COLO829 (cell line): ENCODE data around the gene L3MBTL3.

ENCODE experiments used
- DNase-seq: peaks from one replicate; pipeline ENCODE4 v3.0.0; 2012; ENCODE audit warnings: low spot score

Gene L3MBTL3

DNA sequence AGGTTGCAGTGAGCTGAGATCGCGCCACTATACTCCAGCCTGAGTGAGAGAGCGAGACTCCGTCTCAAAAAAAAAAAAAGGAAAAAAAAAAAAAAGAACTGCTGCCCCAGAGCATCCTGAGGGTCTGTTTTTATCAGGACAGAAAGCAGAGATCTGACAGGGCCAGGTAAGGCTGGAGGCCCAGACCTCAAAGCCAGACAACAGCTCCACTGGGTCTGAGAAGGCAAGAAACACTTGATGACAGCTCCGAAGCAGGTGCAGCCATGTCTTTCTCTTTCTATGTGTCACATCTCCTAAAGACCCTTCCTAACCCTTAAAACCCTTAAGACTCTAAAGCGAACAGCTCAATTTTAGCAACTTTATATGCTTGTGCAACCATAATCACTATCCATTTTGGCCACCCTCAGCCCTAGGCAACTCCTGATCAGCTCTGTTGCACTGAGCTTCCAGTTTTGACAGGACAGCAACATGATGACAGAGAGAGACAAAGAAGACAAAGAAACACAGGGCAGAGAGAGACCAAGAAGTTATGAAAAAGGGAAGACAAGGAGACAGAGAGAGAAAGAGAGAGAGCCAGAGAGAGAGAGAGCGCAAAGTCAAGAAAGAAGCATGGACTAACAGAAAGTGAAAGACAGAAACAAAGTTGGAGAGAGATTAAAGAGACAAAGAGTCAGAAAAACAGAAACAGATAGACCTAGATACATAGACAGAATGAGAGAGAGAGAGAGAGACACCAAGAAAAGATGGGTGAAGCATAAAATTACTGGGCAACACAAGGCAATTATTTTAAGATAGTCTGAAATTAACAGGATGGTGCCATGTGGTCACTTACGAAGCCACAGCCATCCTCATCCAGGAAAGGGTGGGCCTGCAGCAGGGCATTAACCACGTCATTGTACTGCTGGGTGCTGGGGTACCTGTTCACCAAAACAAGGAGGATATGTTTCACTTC, 165.2 kb downstream of the L3MBTL3 start:
- no peak for DNase-seq

DNA sequence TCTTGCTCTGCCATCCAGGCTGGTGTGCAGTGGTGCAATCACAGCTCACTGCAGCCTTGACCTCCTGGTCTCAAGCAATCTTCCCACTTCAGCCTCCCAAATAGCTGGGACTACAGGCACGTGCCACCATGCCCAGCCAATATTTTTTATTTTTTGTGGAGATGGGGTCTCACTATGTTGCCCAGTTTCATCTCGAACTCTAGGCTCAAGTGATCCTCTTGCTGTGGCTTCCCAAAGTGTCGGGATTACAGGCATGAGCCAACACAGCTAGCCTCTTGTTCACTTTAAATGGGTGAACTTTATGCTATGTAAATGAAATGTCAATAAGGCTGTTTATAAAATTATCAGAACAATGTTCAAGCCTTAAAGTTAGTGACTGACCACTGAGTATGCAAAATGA, 167.3 kb downstream of the L3MBTL3 start:
- DNase-seq, result no peak

DNA sequence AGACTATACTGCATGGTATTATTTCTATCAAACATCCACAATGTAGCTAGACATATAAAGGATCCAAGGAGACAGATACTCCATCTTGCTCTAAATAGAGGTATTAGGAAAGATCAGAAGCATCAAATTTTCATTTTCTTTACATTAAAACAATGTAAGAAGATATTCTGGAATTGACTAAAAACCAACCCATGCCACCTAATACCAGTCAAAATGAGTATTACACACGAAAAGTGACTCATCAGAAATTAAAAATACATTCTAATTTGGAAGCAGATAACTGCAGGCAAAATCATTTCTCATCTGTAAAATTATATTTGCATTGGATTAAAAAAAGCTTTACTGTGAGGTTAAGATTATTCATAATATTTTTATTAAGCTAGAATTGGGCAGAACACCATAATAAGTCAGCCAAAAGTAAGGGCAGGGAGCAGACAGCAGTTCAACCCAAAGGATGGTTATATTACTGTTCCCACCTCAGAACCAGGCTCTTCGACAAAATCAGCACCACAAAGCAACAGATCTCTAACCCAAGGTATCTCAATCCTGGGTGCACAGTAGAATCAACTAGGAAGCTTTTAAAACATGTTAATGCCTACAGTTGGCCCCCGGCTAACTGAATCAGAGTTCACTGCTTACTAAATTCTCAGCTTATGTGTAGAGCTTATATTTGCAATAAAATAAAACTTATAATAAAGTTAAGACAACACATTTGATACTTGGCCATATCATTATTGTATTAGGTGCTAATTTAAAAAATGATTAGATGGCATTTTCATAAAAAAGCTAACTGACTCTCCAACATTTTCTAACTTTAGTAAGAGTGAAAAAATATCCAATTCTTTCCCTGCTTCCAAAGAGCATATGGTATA, 169.2 kb downstream of the L3MBTL3 start:
- no peak for DNase-seq

DNA sequence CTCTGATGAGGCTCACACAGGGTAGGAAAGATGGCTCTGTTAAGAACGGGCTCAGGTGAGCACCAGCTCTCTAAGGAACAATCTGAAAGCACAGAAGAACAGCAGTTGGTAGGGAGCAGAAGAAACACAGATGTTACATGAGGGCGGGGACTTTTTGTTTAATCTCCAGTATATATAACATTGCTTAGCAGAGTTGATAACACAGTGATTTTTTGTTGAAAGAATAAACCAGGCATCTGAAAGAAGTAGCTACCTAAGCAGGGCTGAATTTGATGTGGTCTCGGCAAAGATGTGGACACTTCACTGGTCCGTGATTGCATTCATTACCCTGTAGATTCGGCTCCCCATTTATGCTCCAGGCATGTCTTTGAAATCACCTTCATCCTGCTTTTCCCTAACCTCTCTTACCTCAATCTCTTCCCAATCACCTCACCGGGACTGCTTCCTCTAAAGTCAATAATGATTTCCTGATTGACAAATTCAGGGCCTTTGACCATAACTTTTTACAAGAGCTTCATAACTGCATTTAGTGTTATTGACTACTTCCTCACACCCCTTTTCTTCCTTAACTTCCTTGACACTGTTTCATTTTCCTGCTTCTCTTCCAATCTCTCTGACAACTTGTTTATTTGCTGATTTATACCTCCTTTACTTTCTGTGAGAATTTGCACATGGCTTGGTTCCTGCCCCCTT, 170.0 kb downstream of the L3MBTL3 start:
- DNase-seq, result no peak

DNA sequence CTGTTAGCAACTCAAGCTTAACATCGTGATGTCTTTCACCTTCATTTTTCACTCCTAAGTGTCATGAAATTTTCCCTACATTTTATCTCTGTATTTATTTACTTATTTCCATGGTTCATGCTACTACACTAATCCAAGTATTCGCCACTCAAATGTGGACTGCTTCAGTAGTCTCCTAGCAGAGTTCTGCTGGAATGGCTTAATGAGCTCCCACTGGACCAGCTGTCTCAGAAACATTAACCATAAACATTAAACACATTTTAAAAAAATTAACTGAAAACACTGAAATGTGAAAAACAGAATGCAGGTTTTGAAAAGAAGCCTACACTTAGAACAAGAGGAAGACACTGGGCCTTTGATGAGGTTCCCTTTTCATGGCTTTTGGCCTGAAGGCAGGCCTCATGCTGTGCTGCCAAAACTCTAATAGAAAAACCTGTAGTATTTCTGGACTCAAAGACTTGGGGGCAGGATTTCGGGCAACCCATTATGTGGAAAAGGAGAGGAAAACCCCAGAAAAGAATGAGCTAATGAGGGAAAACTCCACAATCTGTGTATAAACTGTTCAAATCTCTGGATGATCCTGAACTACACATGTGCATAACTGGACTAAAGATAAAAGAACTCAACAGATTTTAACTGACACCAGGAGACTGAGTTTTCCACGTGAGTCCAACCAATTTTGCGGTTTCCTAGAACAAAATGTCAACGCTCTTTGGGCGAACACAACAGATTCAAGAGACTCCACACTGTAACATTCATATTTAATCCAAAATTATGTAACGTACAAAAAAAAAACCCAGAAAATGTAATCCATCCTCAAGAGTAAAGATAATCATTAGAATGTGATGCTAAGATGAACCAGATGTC, 171.4 kb downstream of the L3MBTL3 start:
- no peak for DNase-seq
